GM23248 (cell line): ENCODE data around the gene FRZB.

ENCODE experiments used
- EZH2 ChIP-seq: fragments of 200-600 bp; sonication (generic); IDR thresholded peaks from 2 replicates; pipeline ENCODE4 v1.6.1; 2018; ENCODE audit warnings: antibody characterized with exemption, mild to moderate bottlenecking; ENCODE audit not compliant: insufficient read depth, poor library complexity, severe bottlenecking
- EZH2phosphoT487 ChIP-seq: fragments of 200-600 bp; sonication (generic); IDR thresholded peaks from 2 replicates; pipeline ENCODE4 v1.6.1; 2018; ENCODE audit warnings: antibody characterized with exemption, moderate library complexity, mild to moderate bottlenecking, low read depth; ENCODE audit not compliant: insufficient read depth

DNA sequence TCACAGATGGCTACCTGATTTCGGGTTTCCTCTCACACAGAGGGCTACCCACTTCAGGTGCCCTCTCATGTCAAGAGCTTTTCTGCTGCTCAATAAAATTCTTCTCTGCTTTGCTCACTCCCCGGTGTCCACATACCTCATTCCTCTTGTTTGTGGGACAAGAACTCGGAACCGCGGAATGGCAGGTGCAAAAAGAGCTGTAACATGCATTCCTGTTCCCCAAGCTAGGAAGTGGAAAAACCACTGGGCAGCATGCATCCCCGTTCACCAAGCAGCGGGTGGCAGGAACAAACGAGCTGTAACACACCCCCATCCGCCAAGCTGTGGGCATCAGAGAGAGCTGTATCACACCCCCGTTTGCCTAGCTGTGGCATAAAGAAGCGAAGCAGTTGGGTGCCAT, 27.2 kb upstream of the FRZB start:
- TF ChIP-seq EZH2phosphoT487, result no peak
- TF ChIP-seq EZH2, result no peak
